NCI-H2196 treated with DMSO at 0.1 percent for 48 hours (cell line): ENCODE data around the gene TMEM120B.
"Not testable (repeated sequence)": the region's sequence is repeated elsewhere in the genome, so short reads cannot be mapped to it uniquely, and the experiment has no call there.

ENCODE experiments used
- DNase-seq: peaks from one replicate; lab custom pipeline; 2025; ENCODE audit not compliant: unreplicated experiment; lab: John Stamatoyannopoulos, UW

The TMEM120B gene

GRCh38 chr12:121741743-121742142 is 29.2 kb downstream of the TMEM120B start:
- no peak for DNase-seq

GRCh38 chr12:121745545-121745944 is 33.0 kb downstream of the TMEM120B start:
- DNase-seq, result not testable (repeated sequence)

GRCh38 chr12:121748218-121748570 is 35.6 kb downstream of the TMEM120B start:
- DNase-seq, result no peak

- DNase-seq, result no peak
Observed at GRCh38 chr12:121748571-121749265, 36.2 kb downstream of the TMEM120B start.

GRCh38 chr12:121749267-121749666 is 36.7 kb downstream of the TMEM120B start:
- DNase-seq, result no peak

- no peak for DNase-seq
Observed at GRCh38 chr12:121750507-121750955, 38.0 kb downstream of the TMEM120B start.

GRCh38 chr12:121751034-121751433 is 38.5 kb downstream of the TMEM120B start:
- DNase-seq, result no peak

- DNase-seq, result no peak
Observed at GRCh38 chr12:121751749-121752351, 39.3 kb downstream of the TMEM120B start.

- DNase-seq, result peak; percentile 85
Observed at GRCh38 chr12:121753844-121754264, 41.3 kb downstream of the TMEM120B start.

GRCh38 chr12:121754836-121755235 is 42.3 kb downstream of the TMEM120B start:
- DNase-seq, result no peak

GRCh38 chr12:121755591-121755990 is 43.0 kb downstream of the TMEM120B start:
- DNase-seq, result no peak

- not testable (repeated sequence) for DNase-seq
Observed at GRCh38 chr12:121758536-121758935, 46.0 kb downstream of the TMEM120B start.

GRCh38 chr12:121762269-121762668 is 49.7 kb downstream of the TMEM120B start:
- no peak for DNase-seq

- DNase-seq, result no peak
Observed at GRCh38 chr12:121764808-121765207, 52.3 kb downstream of the TMEM120B start.

GRCh38 chr12:121765573-121765972 is 53.0 kb downstream of the TMEM120B start:
- no peak for DNase-seq

- DNase-seq, result no peak
Observed at GRCh38 chr12:121766290-121767039, 53.9 kb downstream of the TMEM120B start.

GRCh38 chr12:121767525-121768016 is 55.0 kb downstream of the TMEM120B start:
- no peak for DNase-seq

- DNase-seq, result no peak
Observed at GRCh38 chr12:121769297-121769830, 56.8 kb downstream of the TMEM120B start.

GRCh38 chr12:121769831-121770301 is 57.3 kb downstream of the TMEM120B start:
- no peak for DNase-seq

GRCh38 chr12:121770388-121770787 is 57.8 kb downstream of the TMEM120B start:
- no peak for DNase-seq
